Measurements from ENCODE around the gene GNAT3. TPM values are rescaled to one million over a fixed set of nuclear protein-coding genes. Genes with fewer than 3 reads are reported as not detected.

GNAT3 gene
- total RNA-seq, 1 donor from 2014 or later = not detected

DNA sequence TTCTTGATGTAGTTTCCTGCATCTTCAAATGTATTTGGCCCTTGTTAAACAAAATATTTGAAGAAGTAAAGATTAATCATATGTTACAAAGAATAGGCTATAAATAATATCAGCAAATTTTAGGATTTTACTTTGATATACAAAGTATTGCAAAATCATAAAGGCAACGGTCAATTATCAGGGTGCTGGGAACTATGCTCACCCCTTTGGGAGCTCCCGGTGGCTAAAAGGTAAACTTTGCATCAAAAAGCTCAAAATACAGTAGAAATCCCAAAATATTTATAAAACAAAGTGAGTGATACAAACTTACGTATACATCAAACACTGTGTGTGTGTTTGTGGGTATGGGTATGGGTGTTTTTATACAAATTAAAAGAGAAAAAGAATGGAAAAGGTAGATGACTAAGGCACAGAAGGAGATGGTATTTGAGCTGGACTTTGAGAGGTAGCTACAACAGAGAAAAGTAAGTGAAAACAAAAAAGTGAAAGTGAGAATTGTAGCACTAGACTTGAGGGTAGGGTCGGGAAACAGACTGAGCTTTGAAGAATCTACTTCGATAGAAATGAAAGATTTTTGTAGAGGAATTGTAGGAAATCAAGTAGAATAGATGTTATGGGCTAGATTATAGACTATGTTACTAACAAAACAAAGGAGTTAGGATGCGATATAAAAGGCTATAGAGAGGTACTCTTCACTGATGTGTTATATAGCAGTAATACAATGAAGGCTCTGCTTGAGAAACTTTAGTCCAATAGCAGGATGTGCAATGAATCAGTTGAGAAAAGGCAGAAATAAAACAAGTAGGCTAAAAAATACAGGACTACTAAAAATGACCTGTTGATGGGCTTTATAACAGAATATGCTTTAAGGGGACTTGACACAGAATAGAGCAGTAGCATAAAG lies 52.8 kb downstream of the GNAT3 start:
- Mint-ChIP-seq H3K9me3 (no peaks in the 10 kb centered on the region), H3K27me3 (ENCODE audit: low read depth) (no peaks in the 10 kb centered on the region), H3K4me3 (no peak overlapping the region), H3K36me3 (no peaks in the 10 kb centered on the region), H3K4me1 (no peaks in the 10 kb centered on the region), H3K27ac (no peak overlapping the region)
- TF ChIP-seq CTCF (IDR thresholded peaks at IDR 0.05; ENCODE audit: unreplicated experiment) = no peak
- DNase-seq (ENCODE audit: low spot score in 2 of 2, unreplicated experiment in 2 of 2) = no peak

DNA sequence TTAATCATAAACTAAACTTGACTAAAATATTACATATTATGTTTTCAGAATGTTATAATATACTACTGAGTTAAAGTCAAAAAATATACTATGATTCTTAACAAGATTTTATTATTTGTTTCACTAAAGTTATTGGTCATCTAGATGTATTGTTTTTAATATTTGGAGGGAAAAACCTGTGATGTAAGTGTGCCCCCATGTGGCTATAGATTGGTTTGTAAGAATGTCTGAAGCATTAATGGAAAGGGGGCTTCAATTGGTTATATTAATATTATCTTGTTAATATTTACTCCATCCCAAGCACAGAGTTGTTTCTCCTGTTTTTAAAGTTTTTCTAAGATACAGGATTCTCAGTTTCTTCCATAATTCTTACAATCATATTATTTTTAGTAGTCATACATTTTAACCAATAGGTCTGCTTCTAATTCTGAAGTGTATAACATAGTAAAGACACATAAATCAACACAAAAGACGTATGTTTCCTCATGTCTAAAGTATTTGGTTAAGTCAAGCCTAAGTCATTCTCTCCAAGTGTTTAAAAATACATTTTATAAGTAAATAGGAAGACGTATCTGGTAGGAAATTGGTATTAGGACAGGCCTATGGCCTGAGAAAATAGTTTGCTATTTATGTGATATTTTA lies 58.0 kb downstream of the GNAT3 start:
- no peak for DNase-seq (ENCODE audit: low spot score in 2 of 2, unreplicated experiment in 2 of 2)
- peak; percentile 21 for TF ChIP-seq CTCF (IDR thresholded peaks at IDR 0.05; ENCODE audit: unreplicated experiment)
- Mint-ChIP-seq H3K36me3 (peaks cover 2% of the 10 kb centered on the region), H3K9me3 (peaks cover 9% of the 10 kb centered on the region), H3K27me3 (ENCODE audit: low read depth) (no peaks in the 10 kb centered on the region), H3K27ac (no peak overlapping the region), H3K4me1 (peaks cover 4% of the 10 kb centered on the region), H3K4me3 (no peak overlapping the region)

GRCh38 chr7:80450621-80451308 lies 61.1 kb downstream of the GNAT3 start:
- no peak for DNase-seq (ENCODE audit: low spot score in 2 of 2, unreplicated experiment in 2 of 2)
- H3K4me3 Mint-ChIP-seq = no peak overlapping the region
- no peak overlapping the region for H3K27ac Mint-ChIP-seq
- peaks cover 9% of the 10 kb centered on the region for H3K9me3 Mint-ChIP-seq
- no peak for TF ChIP-seq CTCF (IDR thresholded peaks at IDR 0.05; ENCODE audit: unreplicated experiment)
- H3K27me3 Mint-ChIP-seq (ENCODE audit: low read depth) = no peaks in the 10 kb centered on the region
- peaks cover 2% of the 10 kb centered on the region for H3K36me3 Mint-ChIP-seq
- H3K4me1 Mint-ChIP-seq = peaks cover 5% of the 10 kb centered on the region

GRCh38 chr7:80449836-80450235 lies 62.0 kb downstream of the GNAT3 start:
- peaks cover 9% of the 10 kb centered on the region for H3K9me3 Mint-ChIP-seq
- TF ChIP-seq CTCF (IDR thresholded peaks at IDR 0.05; ENCODE audit: unreplicated experiment) = no peak

GRCh38 chr7:80445351-80445750 lies 66.5 kb downstream of the GNAT3 start:
- Mint-ChIP-seq H3K27ac (peak overlapping the region; percentile 77), H3K36me3 (no peaks in the 10 kb centered on the region), H3K4me3 (no peak overlapping the region), H3K27me3 (ENCODE audit: low read depth) (no peaks in the 10 kb centered on the region), H3K9me3 (peaks cover 4% of the 10 kb centered on the region), H3K4me1 (peaks cover 35% of the 10 kb centered on the region)
- no peak for DNase-seq (ENCODE audit: low spot score in 2 of 2, unreplicated experiment in 2 of 2)
- no peak for TF ChIP-seq CTCF (IDR thresholded peaks at IDR 0.05; ENCODE audit: unreplicated experiment)

More at GRCh38 chr7:80449836-80450235, 62.0 kb downstream of the GNAT3 start:
- H3K4me3 Mint-ChIP-seq = no peak overlapping the region
- peaks cover 14% of the 10 kb centered on the region for H3K4me1 Mint-ChIP-seq
- H3K27ac Mint-ChIP-seq = no peak overlapping the region
- no peaks in the 10 kb centered on the region for H3K27me3 Mint-ChIP-seq (ENCODE audit: low read depth)
- DNase-seq (ENCODE audit: low spot score in 2 of 2, unreplicated experiment in 2 of 2) = no peak
- peaks cover 2% of the 10 kb centered on the region for H3K36me3 Mint-ChIP-seq
